D721Med (cell line): ENCODE results near the gene TREML2.

Source experiments
- DNase-seq: peaks from one replicate; pipeline ENCODE4 v3.0.0; 2011; ENCODE audit warnings: low spot score; ENCODE audit not compliant: insufficient read length
- FAIRE-seq: peaks from 2 replicates; lab custom pipeline; 2011; peaks lifted over from hg19 to GRCh38; lab: Jason Lieb, UNC
- CTCF ChIP-seq: IDR thresholded peaks from 2 replicates; pipeline ENCODE4 v1.5.1; 2012; ENCODE audit warnings: mild to moderate bottlenecking, control low read depth; ENCODE audit not compliant: insufficient read depth; ENCODE audit errors: missing control alignments

Gene TREML2

GRCh38 chr6:41236276-41236675 lies 35.3 kb upstream of the TREML2 start:
- no peak for FAIRE-seq
- DNase-seq = no peak
- TF ChIP-seq CTCF = no peak

GRCh38 chr6:41232667-41233066 lies 31.7 kb upstream of the TREML2 start:
- no peak for FAIRE-seq
- no peak for DNase-seq
- TF ChIP-seq CTCF = no peak

- DNase-seq (no peak), FAIRE-seq (no peak)
- no peak for TF ChIP-seq CTCF
These were observed 30.3 kb upstream of the TREML2 start for GRCh38 chr6:41231246-41231645.

GRCh38 chr6:41229721-41230120 lies 28.8 kb upstream of the TREML2 start:
- TF ChIP-seq CTCF = no peak
- FAIRE-seq = no peak

GRCh38 chr6:41228616-41229015 lies 27.7 kb upstream of the TREML2 start:
- FAIRE-seq (no peak), DNase-seq (no peak)
- no peak for TF ChIP-seq CTCF

More at GRCh38 chr6:41229721-41230120, 28.8 kb upstream of the TREML2 start:
- no peak for DNase-seq

- DNase-seq = no peak
- FAIRE-seq = no peak
- TF ChIP-seq CTCF = no peak
These were observed 27.1 kb upstream of the TREML2 start, which contains the start of gene TREML4 for GRCh38 chr6:41228096-41228495. TREML4 (plus strand) TSS chr6:41228349; CDS start chr6:41228428, 79 bp downstream.

GRCh38 chr6:41226752-41227151 lies 25.8 kb upstream of the TREML2 start:
- DNase-seq = no peak
- no peak for TF ChIP-seq CTCF
- no peak for FAIRE-seq
